HG03060 (cell line): Measurements from ENCODE around the gene VRK1.
"Not testable (repeated sequence)": the region's sequence is repeated elsewhere in the genome, so short reads cannot be mapped to it uniquely, and the experiment has no call there.

Experiments used
- ATAC-seq: cut with Tn5 transposase; IDR thresholded peaks from one replicate; pipeline ENCODE4 v1.9.1; 2021; ENCODE audit warnings: low read depth, moderate number of reproducible peaks; ENCODE audit not compliant: unreplicated experiment

VRK1 gene

GRCh38 chr14:96863327-96863985, 66.3 kb downstream of the VRK1 start:
- no peak for ATAC-seq

DNA sequence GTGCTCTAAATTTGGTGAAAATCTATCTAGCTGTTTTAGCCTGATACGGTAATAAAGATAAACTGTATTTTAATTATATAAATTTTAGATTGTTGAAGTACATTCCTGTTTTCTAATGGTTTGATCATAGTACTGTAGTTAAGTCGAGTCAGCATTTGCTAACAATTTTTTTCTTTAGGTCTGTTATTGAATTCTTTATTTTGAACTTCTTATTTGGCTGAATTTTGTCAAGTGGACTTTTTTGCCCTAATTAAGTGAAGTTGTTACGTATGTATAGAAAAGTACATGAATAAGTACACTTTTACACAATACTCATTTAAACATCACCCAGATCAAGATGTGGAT, 66.8 kb downstream of the VRK1 start:
- no peak for ATAC-seq

- ATAC-seq, result no peak
Observed at GRCh38 chr14:96867634-96868033, 70.5 kb downstream of the VRK1 start.

DNA sequence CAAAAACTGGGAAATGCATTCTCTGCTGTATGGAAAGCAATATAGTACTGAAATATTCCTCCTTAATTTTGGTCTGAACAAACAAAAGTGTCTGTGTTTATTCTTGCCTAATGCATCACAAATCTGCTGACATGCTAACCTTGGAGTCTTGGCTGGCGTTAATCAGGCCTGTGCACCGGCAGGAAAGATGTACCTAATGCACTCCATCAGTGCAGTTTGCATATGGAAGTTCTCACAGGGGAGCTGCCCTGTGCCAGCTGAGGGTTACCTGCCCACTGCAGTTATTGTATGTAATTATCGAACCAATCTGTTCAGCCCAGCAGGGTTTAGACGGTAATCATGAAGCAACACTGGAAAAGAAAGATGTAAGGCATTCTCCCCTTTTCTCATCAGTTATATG, 76.9 kb downstream of the VRK1 start:
- no peak for ATAC-seq

DNA sequence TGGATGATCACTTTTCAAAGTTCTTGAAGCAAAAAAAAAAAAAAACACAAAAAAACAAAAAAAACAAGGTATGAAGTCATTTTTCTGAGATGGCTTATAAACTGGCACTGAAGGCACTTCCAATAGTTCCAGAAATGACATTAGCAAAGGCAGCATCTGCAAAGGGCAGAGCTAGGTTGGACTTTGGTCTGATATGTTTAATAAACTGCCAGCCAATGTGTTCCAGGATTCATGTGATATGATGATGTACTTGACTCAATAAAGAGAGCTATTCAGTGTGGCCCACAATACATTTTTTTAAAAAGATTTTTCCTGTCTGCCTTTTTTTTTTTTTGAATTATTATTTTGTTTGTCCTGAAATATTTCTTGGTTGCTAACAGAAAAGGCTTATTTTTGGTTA, 79.6 kb downstream of the VRK1 start:
- no peak for ATAC-seq

DNA sequence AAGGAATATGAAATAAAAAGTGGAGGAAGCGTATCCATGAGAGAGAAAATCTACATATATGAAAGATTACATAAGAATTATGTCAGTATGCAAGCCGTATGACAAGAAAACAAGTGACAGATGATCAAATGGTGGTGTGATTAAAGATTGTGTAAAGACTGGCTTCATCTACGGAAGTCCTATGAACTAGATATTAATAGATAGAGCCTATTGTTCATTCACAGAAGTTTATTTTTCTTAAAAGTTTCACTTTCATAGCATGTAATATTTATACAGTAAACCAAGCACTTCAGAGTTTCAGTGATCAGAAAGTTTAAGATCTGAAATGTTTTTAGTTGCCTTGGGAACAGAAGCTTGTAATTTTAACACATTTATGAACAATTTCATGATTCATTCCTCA, 84.5 kb downstream of the VRK1 start:
- ATAC-seq, result peak; percentile 70

DNA sequence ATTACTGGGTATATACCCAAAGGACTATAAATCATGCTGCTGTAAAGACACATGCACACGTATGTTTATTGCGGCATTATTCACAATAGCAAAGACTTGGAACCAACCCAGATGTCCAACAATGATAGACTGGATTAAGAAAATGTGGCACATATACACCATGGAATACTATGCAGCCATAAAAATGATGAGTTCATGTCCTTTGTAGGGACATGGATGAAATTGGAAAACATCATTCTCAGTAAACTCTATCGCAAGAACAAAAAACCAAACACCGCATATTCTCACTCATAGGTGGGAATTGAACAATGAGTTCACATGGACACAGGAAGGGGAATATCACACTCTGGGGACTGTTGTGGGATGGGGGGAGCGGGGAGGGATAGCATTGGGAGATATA, 86.8 kb downstream of the VRK1 start:
- not testable (repeated sequence) for ATAC-seq

DNA sequence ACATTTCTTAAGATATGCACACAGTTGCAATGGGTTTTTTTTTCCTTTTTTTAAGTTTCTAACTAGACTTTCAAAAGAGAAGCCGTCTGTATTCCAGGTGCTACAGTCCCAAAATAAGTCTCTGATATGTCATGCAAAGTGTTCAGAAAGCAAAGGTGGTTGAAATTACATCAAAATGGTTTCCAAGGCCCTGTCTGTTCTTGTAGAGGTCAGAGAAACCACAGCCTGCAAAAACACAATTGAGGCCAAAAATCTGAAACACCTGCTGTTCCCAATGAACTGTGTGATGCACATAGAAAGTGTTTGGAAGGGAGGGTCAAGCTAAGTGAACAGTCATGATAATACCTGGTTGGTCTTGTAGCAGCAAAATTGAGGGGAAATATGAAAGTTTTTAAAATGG, 91.0 kb downstream of the VRK1 start:
- ATAC-seq, result no peak

GRCh38 chr14:96888593-96888992, 91.4 kb downstream of the VRK1 start:
- ATAC-seq, result no peak

DNA sequence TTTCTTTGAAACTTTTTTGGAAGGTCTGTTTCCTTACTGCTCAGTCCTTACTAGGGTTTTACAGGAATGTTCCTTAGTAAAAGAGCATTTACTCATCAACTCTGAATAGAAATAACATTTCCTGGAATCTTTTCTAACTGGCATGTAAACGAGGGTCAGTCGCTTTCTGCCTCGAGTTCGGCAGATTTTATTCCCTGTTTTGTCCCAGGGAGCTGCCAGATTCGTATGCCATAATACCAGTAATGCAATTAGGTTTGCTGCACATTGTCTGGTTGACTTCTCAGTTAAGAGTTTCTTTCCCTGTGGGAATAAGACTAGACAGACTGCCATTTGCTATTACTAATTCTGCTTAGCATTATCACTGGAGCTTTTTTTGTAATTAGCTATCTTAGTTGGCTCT, 91.9 kb downstream of the VRK1 start:
- no peak for ATAC-seq

DNA sequence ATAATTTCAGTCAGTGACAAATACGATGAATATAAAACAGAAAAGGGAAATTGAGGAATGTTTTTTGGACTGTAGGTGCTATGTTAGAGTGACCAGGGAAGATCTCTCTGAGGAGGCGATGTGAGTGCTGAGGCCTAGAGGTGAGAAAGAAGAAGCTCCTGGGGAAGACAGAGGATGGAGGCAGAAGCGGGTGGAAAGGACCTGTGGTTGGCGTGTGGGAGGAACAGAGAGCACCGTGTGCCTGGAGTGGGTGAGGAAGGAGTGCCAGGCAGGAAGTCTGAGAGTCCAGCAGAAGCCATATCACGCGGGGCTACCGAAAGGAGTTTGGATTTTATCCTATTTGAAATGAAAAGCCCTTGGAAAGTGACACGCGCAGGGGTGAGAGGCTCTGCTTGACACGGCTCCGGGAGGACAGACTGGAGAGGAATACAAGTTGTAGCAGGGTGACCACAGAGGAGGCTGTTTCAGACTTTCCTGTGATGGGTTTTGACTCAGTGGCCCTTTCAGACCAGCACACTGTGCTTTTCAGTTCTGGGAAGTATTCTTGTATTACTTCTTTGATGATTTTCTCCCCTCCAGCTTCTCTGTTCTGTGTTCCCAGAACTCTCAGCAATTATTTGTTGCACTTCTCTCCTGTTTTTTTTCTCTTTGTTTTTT, 96.9 kb downstream of the VRK1 start:
- no peak for ATAC-seq

DNA sequence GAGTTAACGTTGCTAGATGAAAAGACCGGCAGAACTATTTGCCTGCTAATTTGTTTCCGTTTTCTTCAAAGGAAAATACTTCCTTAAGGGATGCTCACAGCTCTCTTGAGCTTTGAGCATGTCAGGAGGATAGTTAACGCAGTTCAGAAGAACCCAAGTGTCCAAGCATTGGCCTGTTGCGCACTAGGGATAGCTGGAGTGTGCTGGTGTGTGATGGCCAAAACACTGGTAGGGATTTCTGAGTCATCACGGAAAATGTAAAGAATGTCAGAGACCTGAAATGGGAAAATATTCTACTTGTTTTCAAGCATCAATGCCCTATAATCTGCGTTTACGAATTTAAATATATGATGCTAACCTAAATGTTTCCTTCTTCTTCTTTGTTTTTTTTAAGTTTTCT, 97.8 kb downstream of the VRK1 start:
- ATAC-seq, result no peak

DNA sequence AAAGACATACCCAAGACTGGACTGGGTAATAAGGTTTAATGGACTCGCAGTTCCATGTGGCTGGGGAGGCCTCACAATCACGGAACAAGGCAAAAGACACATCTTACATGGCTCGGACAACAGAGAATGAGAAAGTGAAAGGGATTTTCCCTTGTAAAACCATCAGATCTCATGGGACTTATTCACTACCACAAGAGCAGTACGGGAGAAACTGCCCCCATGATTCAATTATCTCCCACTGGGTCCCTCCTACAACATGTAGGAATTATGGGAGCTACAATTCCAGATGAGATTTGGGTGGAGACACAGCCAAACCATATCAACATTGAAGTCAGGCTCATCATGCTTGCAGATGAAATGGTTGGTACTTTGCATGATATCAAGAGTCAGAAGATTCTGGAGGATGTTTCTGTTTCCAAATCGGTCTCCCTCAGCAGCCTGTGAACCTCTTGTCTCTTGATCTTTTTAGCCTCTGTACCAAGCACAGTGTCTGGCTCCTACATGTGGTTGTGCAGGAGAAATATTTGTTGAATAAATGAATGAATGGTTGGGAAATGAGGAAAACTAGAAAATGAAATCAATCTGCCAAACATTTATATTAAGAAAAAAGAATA, 98.6 kb downstream of the VRK1 start:
- peak; percentile 65 for ATAC-seq

GRCh38 chr14:96897184-96897583, 100.0 kb downstream of the VRK1 start:
- ATAC-seq, result no peak

DNA sequence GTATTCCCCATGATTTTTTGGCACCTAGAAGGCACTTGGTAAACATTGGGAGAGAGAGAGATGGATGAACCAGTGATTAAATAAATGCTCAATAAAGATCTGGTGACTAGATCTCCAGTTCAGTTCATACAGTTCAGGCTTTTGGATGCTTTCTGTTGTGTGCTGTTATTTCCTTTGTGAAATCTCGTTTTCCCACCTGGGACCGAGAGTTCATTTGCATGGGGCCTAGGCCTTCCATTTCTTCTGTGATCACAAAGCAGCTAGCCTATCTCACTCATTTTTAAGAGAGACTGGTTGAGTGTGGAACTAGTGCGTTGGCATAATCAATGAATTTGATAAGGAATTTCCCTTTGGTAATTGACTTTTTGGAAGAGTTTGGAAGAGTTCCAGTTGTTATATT, 104.0 kb downstream of the VRK1 start:
- ATAC-seq, result peak; percentile 64

DNA sequence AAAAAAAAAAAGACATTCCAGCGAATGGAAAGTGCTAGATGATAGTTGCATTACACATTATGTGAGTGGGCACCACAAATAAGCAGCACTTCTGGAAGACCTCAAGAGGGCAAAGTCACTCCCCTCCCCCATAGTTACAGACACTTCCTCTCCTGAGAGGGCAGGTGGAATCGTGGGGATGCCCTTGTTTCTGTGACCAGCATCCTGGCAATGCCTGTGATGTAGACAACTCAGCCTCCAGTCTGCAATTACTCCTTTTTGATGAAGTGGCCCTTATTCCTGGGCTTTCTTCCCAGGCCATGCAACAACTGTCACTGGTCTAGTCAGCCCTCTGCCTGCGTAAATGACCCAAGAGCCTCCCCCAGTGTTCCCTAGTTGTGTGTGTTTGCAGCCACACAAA, 104.8 kb downstream of the VRK1 start:
- ATAC-seq, result no peak

DNA sequence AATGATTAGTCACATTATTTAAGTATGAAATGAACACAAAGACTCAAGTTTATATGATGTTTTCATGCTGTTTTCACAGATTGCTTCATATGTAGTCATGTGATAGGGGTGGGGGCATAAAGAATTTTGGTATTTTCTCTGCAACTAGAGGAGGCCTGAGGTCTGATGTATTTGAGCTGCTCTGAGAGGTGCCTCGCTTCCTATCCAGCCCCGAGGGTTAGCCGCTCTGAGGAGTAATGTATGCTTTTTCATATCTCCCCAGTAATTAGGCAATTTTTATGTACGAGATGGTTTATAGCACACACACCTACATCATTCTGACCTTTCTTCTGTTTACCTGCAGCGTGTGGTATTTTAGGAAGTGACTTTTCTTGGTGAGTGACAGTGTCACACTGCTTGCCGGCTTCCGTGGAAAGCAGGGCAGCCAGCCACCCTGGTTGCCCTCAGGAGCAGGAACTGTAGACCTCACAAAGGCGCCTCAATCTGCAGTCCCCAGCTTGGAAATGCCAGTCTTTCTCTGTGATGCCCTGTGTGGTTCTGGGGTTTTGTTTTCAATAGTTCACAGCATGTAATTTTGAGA, 106.4 kb downstream of the VRK1 start:
- no peak for ATAC-seq

DNA sequence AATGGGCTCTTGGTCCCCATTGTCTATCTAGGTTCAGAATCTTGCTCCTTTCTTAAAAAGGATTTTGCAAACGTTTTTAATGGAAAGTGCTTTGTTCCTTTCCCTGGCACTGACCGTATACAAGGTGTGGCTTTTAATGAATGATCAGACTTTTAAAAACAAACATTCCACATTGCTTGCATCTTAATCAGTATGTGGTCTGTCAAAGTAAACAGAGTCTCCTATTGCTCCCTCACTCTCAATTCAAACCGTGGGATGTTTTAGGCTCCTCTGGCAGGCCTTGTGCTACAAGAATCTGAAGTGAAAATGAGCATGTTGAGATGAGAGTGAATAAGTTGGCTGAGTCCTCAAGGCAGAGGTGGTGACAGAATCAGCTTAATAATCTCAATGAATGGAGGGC, 107.0 kb downstream of the VRK1 start:
- ATAC-seq, result no peak

GRCh38 chr14:96905065-96905464, 107.9 kb downstream of the VRK1 start:
- no peak for ATAC-seq

GRCh38 chr14:96905825-96906224, 108.6 kb downstream of the VRK1 start:
- no peak for ATAC-seq

- no peak for ATAC-seq
Observed at GRCh38 chr14:96906434-96906833, 109.3 kb downstream of the VRK1 start.

DNA sequence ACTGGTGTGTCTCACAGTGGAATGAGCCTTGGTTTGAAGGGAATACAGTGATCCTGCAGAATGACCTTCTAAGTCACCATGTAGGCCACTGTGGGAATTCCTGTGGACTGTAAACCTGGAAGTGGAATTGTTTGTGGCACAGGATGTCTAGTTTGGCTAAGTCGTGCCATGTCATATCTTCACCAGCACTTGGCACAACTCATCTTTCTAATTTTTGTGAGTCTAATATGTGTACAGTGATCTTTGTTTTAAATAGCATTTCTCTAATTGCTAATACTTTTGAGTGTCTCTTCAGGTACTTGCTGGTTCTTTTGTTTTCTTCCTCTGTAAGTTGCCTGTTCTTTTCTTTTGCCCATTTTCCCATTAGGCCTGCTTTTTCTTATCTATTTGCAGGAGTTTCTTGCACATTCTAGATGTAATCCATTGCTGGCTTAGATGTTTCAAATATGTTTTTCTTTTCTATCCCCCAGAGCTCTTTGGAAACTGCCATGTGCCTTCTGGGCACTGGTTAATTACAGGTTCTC, 112.7 kb downstream of the VRK1 start:
- ATAC-seq, result no peak
